Activated T-helper 17 cell treated with anti-CD3 and anti-CD28 coated beads, Interleukin-2, amount 50 U/mL, for 72 hours (primary cell): ENCODE measurements around the gene GRID1. TPM values are rescaled to one million over a fixed set of nuclear protein-coding genes. Genes with fewer than 3 reads are reported as not detected.

Experiments used
- ATAC-seq: fragments of 150-1000 bp; cut with Tn5 transposase; replicated peaks from 2 replicates; pipeline ENCODE4 v1.10.0; 2021; ENCODE audit warnings: mild to moderate bottlenecking, moderate library complexity
- H3K27ac Mint-ChIP-seq: one replicate; pipeline ENCODE4 v1.8.0; 2022; ENCODE audit warnings: mixed read lengths
- H3K27me3 Mint-ChIP-seq: one replicate; pipeline ENCODE4 v1.8.0; 2022; ENCODE audit warnings: mixed read lengths
- H3K36me3 Mint-ChIP-seq: one replicate; pipeline ENCODE4 v1.8.0; 2022; ENCODE audit warnings: low read depth, mild to moderate bottlenecking, mixed read lengths
- H3K4me1 Mint-ChIP-seq: one replicate; pipeline ENCODE4 v1.8.0; 2022; ENCODE audit warnings: mixed read lengths
- H3K4me3 Mint-ChIP-seq: one replicate; pipeline ENCODE4 v1.8.0; 2022; ENCODE audit warnings: mild to moderate bottlenecking, mixed read lengths
- H3K9me3 Mint-ChIP-seq: one replicate; pipeline ENCODE4 v1.8.0; 2022; ENCODE audit warnings: mixed read lengths
- total RNA-seq, 2 donors: library from RNA; stranded (reverse); gene quantifications; one replicate each; pipeline ENCODE4 v1.2.3, GENCODE V29; 2022

Gene GRID1
- total RNA-seq, 2 donors from 2014 or later: not detected

DNA sequence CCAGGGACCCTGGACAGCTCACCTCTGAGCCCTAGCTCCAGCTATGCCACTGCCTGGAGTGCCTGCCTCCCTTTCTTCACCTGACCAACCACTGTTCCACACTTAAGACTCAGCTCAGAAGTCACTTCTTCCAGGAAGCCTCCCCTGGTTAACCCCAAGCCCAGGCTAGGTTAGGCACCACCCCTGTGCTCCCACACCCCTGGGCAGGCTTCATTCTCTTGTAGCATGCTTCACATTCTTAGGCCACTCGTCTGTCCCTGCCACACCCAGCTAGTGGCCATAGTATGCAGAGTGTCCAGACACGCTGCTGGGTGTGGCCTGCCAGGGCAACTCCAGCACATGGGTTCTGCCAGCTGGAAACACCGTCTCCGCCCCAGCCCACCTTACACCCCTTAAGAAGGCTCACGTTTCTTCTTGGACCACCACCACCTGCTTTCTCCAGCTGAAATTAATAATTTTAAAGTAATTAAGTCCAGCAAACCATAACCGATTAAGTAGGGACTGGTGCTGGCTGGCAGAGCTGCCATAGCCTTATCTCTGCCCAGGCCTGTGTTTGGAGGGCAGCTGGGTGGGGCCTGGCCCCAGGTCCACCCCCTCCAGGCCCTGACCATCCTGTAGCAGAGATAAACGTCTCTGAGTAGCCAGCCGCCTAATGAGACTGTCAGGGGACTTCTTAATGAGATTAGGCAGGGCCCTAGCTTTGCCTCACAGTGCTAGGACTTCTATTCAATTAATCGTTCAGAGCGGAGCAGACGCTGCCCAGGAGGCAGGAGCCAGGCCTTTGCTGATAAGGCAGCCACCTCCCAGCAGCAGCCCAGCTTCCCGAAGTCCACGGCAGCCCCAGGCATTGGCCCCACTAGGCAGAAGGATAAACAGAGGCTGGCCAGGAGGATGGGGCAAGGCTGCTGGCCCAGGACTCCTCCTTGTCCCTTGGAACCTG lies 20.5 kb downstream of the GRID1 start:
- no peaks in the 10 kb centered on the region for H3K4me1 Mint-ChIP-seq
- no peaks in the 10 kb centered on the region for H3K36me3 Mint-ChIP-seq
- no peak overlapping the region for H3K4me3 Mint-ChIP-seq
- no peaks in the 10 kb centered on the region for H3K9me3 Mint-ChIP-seq
- H3K27me3 Mint-ChIP-seq: peaks cover 4% of the 10 kb centered on the region
- no peak overlapping the region for H3K27ac Mint-ChIP-seq
- ATAC-seq: no peak

DNA sequence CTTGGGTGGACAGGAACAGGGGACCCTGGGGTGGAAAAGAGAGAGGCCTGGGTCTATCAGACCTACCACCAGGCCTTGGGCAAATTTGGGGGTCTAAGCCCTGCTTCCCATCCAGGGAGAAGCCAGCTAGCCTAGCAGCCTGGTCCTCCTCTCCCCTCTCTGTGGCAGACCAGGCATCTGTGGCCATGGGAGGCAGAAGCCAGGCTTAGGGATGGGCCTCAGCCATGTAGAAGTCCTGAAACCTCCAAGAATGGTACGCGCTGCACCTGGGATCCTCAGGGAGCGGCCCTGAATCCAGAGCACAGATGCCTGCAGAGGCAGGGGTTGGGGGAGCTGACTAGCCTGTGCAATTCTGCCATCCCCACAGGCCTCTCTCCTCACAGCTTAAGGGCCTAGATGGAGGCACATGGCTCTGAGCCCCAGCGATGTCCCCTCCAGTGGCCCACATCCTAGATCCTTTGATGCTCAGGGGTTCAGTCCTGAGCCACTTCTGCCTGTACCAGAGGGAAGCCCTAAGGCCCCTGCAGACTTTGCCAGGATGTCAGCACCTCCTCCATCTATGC lies 21.2 kb downstream of the GRID1 start:
- Mint-ChIP-seq H3K4me3 (no peak overlapping the region), H3K4me1 (no peaks in the 10 kb centered on the region), H3K27me3 (peaks cover 7% of the 10 kb centered on the region), H3K36me3 (no peaks in the 10 kb centered on the region), H3K27ac (no peak overlapping the region), H3K9me3 (no peaks in the 10 kb centered on the region)
- ATAC-seq: no peak

- no peak overlapping the region for H3K4me3 Mint-ChIP-seq
- ATAC-seq: no peak
Observed at GRCh38 chr10:86344714-86345161, 21.9 kb downstream of the GRID1 start.

GRCh38 chr10:86344281-86344680 lies 22.3 kb downstream of the GRID1 start:
- Mint-ChIP-seq H3K9me3 (no peaks in the 10 kb centered on the region), H3K36me3 (no peaks in the 10 kb centered on the region)

More at GRCh38 chr10:86344714-86345161, 21.9 kb downstream of the GRID1 start:
- peaks cover 3% of the 10 kb centered on the region for H3K27me3 Mint-ChIP-seq
- H3K9me3 Mint-ChIP-seq: no peaks in the 10 kb centered on the region
- no peaks in the 10 kb centered on the region for H3K36me3 Mint-ChIP-seq
- no peaks in the 10 kb centered on the region for H3K4me1 Mint-ChIP-seq
- H3K27ac Mint-ChIP-seq: no peak overlapping the region

GRCh38 chr10:86343761-86344160 lies 22.8 kb downstream of the GRID1 start:
- ATAC-seq: no peak
- H3K4me3 Mint-ChIP-seq: no peak overlapping the region
- no peaks in the 10 kb centered on the region for H3K9me3 Mint-ChIP-seq
- no peaks in the 10 kb centered on the region for H3K4me1 Mint-ChIP-seq
- H3K36me3 Mint-ChIP-seq: no peaks in the 10 kb centered on the region
- no peak overlapping the region for H3K27ac Mint-ChIP-seq
- peaks cover 3% of the 10 kb centered on the region for H3K27me3 Mint-ChIP-seq

More at GRCh38 chr10:86344281-86344680, 22.3 kb downstream of the GRID1 start:
- no peak overlapping the region for H3K27ac Mint-ChIP-seq
- no peak overlapping the region for H3K4me3 Mint-ChIP-seq
- H3K4me1 Mint-ChIP-seq: no peaks in the 10 kb centered on the region
- peaks cover 3% of the 10 kb centered on the region for H3K27me3 Mint-ChIP-seq
- ATAC-seq: no peak

- Mint-ChIP-seq H3K4me3 (no peak overlapping the region), H3K36me3 (no peaks in the 10 kb centered on the region), H3K9me3 (no peaks in the 10 kb centered on the region), H3K27me3 (peaks cover 3% of the 10 kb centered on the region), H3K4me1 (no peaks in the 10 kb centered on the region), H3K27ac (no peak overlapping the region)
- ATAC-seq: no peak
Observed at GRCh38 chr10:86342111-86342863, 24.3 kb downstream of the GRID1 start.

GRCh38 chr10:86341361-86341811 lies 25.2 kb downstream of the GRID1 start:
- H3K27ac Mint-ChIP-seq: no peak overlapping the region
- no peak for ATAC-seq
- peaks cover 3% of the 10 kb centered on the region for H3K27me3 Mint-ChIP-seq
- H3K4me3 Mint-ChIP-seq: no peak overlapping the region
- H3K4me1 Mint-ChIP-seq: no peaks in the 10 kb centered on the region
- H3K36me3 Mint-ChIP-seq: no peaks in the 10 kb centered on the region
- H3K9me3 Mint-ChIP-seq: no peaks in the 10 kb centered on the region

DNA sequence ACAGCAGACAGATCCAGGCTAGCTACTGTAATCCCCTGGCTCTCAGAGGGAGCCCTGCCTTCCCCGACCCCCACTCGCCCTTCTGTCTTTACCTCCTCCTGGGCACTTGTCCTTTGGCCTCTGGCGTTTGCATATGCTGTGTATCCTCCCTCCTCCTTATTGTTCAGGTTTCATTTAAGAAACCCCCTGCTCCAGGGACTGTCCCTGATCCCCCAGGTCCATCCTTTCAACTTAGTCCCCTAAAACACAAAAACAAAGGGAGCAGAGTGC lies 25.7 kb downstream of the GRID1 start:
- Mint-ChIP-seq H3K27me3 (peaks cover 3% of the 10 kb centered on the region), H3K4me1 (no peaks in the 10 kb centered on the region), H3K27ac (no peak overlapping the region), H3K4me3 (no peak overlapping the region), H3K36me3 (no peaks in the 10 kb centered on the region), H3K9me3 (no peaks in the 10 kb centered on the region)
- ATAC-seq: no peak

- H3K27me3 Mint-ChIP-seq: peaks cover 3% of the 10 kb centered on the region
- H3K9me3 Mint-ChIP-seq: no peaks in the 10 kb centered on the region
- H3K27ac Mint-ChIP-seq: no peak overlapping the region
- H3K4me1 Mint-ChIP-seq: no peaks in the 10 kb centered on the region
- ATAC-seq: no peak
- H3K36me3 Mint-ChIP-seq: no peaks in the 10 kb centered on the region
- H3K4me3 Mint-ChIP-seq: no peak overlapping the region
Observed at GRCh38 chr10:86340176-86340990, 26.2 kb downstream of the GRID1 start.

DNA sequence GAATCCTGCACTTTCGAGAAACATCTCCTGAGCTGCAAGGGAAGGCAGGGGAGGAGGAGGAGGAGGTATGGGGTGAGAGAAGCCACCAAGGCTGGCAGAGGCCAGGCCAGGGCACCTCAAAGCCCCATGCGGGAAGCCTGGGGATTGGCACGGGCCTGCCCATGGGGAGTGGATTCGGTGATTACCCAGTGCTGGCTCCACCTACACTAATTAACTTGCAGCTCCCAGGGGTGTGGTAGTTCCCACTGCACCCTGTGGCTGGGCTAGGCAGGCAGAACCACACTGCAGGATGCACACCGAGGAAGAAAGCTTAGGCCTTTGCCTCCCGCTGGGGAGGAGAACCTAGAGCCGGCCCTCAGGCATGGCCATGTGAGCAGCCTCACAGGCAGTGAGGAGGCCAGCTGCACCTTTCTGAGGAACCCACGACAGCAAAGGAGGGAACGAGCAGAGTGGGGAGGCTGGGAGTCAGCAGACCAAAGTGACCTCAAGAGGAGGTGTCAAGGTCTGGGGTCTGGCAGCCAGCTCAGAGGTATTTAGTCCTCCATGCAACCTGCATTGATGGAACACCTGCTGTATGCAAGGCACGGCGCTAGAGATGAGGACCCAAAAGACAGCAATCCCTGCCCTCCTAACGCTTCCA lies 27.2 kb downstream of the GRID1 start:
- Mint-ChIP-seq H3K4me3 (no peak overlapping the region), H3K27me3 (peaks cover 3% of the 10 kb centered on the region), H3K27ac (no peak overlapping the region), H3K4me1 (no peaks in the 10 kb centered on the region), H3K36me3 (no peaks in the 10 kb centered on the region), H3K9me3 (no peaks in the 10 kb centered on the region)
- no peak for ATAC-seq

DNA sequence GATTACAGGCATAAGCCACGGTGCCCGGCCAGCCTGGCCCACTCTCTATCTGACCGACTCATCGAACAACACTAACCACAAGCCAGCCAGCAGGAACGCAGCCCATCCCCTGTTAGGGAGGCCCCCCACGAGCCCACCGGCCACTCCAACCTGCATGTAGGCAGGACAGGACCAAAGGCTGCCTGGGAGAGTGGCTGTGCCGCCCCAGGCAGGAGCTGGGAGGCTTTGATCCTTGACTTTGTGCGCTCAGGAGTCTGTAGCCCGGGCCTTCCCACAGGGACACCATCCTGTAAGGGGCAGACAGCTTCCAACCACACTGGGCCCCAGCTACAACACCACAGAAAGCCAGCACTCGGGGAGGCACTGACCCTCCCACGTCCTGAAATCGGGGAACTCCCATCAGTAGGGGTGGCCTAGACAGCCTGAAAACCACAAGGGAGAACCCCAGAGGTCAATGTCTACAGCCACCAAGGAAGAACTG lies 29.4 kb downstream of the GRID1 start:
- Mint-ChIP-seq H3K4me1 (no peaks in the 10 kb centered on the region), H3K4me3 (no peak overlapping the region), H3K27me3 (peaks cover 11% of the 10 kb centered on the region), H3K27ac (no peak overlapping the region), H3K9me3 (no peaks in the 10 kb centered on the region), H3K36me3 (no peaks in the 10 kb centered on the region)
- ATAC-seq: no peak

- Mint-ChIP-seq H3K36me3 (no peaks in the 10 kb centered on the region), H3K9me3 (no peaks in the 10 kb centered on the region), H3K27me3 (peaks cover 11% of the 10 kb centered on the region), H3K27ac (no peak overlapping the region), H3K4me3 (no peak overlapping the region), H3K4me1 (no peaks in the 10 kb centered on the region)
- no peak for ATAC-seq
Observed at GRCh38 chr10:86336341-86336740, 30.3 kb downstream of the GRID1 start.

- Mint-ChIP-seq H3K4me3 (no peak overlapping the region), H3K4me1 (no peaks in the 10 kb centered on the region), H3K36me3 (no peaks in the 10 kb centered on the region), H3K9me3 (no peaks in the 10 kb centered on the region), H3K27ac (no peak overlapping the region), H3K27me3 (peaks cover 8% of the 10 kb centered on the region)
- ATAC-seq: no peak
Observed at GRCh38 chr10:86335831-86336230, 30.8 kb downstream of the GRID1 start.
